ENCODE data around the gene ACSS3. TPM values are rescaled to one million over a fixed set of nuclear protein-coding genes. Genes with fewer than 3 reads are reported as not detected.

ACSS3 gene
- polyA plus RNA-seq, 1 of the 3 experiments (the other 2 are of a cell fraction): 0.02 TPM

- Histone ChIP-seq H4K20me1 (ENCODE audit: insufficient read depth) (no peaks in the 10 kb centered on the region), H3K4me1 (ENCODE audit: control insufficient read depth in 1 of 2, insufficient read depth in 2 of 2, low read depth in 1 of 2, low read length in 1 of 2) (no peaks in the 10 kb centered on the region; a peak in 1 of 4 replicates), H3K9me2 (no peaks in the 10 kb centered on the region), H3K79me2 (ENCODE audit: insufficient read depth) (no peaks in the 10 kb centered on the region), H3K4me2 (no peak overlapping the region), H3K27ac (ENCODE audit: low read depth in 2 of 2, low read length in 1 of 2) (no peak overlapping the region), H3K9ac (no peak overlapping the region), H2AFZ (ENCODE audit: low read depth) (peak overlapping the region; percentile 33; the same call in 1 of the 2 replicates), H3K27me3 (ENCODE audit: insufficient read depth) (no peaks in the 10 kb centered on the region), H3K9me3 (no peaks in the 10 kb centered on the region), H3K4me3 (ENCODE audit: low read depth in 2 of 2, low read length in 1 of 2) (no peak overlapping the region), H3K36me3 (replicated peaks in 1 of 2; ENCODE audit: control insufficient read depth in 1 of 2, insufficient read depth in 2 of 2, low read length in 1 of 2) (no peaks in the 10 kb centered on the region), H3F3A (replicated peaks; ENCODE audit: insufficient read depth) (no peaks in the 10 kb centered on the region)
- DNase-seq: no peak
- TF ChIP-seq TEAD4 (IDR thresholded peaks at IDR 0.05; ENCODE audit: borderline replicate concordance, insufficient read depth) (no peak), RFX5 (IDR thresholded peaks at IDR 0.05; ENCODE audit: low read length) (no peak), SMC3 (IDR thresholded peaks at IDR 0.05; ENCODE audit: low read depth, low read length) (no peak), REST (IDR thresholded peaks at IDR 0.05; ENCODE audit: low read depth, low read length) (no peak)
- TF ChIP-seq, protein P1, sequence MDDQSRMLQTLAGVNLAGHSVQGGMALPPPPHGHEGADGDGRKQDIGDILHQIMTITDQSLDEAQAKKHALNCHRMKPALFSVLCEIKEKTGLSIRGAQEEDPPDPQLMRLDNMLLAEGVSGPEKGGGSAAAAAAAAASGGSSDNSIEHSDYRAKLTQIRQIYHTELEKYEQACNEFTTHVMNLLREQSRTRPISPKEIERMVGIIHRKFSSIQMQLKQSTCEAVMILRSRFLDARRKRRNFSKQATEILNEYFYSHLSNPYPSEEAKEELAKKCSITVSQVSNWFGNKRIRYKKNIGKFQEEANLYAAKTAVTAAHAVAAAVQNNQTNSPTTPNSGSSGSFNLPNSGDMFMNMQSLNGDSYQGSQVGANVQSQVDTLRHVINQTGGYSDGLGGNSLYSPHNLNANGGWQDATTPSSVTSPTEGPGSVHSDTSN (IDR thresholded peaks at IDR 0.05): peak; percentile 37
- 11% methylated on average over 12 of the region's 12 CpGs for WGBS (ENCODE audit: low lambda C conversion rate)
- ChIA-PET CTCF (no interaction called here), POLR2A (no interaction called here)
Observed at GRCh38 chr12:81294325-81295190, 216.7 kb downstream of the ACSS3 start.

DNA sequence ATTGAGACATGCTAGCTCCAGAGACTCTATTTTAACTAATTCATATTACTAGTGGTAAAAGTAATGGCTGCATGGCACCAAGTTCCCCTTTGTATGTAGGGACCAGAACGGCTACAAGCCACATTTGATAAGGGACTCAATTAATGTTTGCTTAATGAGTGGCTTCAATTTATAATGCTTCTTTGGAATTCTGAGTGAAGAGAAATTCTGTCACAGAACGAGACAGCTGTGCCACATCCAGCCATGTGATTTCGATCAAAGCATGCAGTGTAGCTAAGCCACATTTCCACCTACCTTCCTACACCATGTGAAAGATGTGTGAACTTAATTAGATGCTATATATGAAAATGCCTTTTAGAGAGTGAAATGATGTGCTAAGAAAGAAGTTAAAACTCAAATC lies 217.4 kb downstream of the ACSS3 start:
- no peaks in the 10 kb centered on the region for H3K79me2 ChIP-seq (ENCODE audit: insufficient read depth)
- no peaks in the 10 kb centered on the region for H3K9me2 ChIP-seq
- H3K4me2 ChIP-seq: no peak overlapping the region
- 7% methylated on average over 3 of the region's 3 CpGs for WGBS (ENCODE audit: low lambda C conversion rate)
- H3K9ac ChIP-seq: no peak overlapping the region
- no peak overlapping the region for H3K4me3 ChIP-seq (ENCODE audit: low read depth in 2 of 2, low read length in 1 of 2)
- CTCF ChIA-PET: no interaction called here
- POLR2A ChIA-PET: no interaction called here
- no peaks in the 10 kb centered on the region for H4K20me1 ChIP-seq (ENCODE audit: insufficient read depth)
- no peaks in the 10 kb centered on the region; a peak in 1 of 4 replicates for H3K4me1 ChIP-seq (ENCODE audit: control insufficient read depth in 1 of 2, insufficient read depth in 2 of 2, low read depth in 1 of 2, low read length in 1 of 2)
- H3F3A ChIP-seq (replicated peaks; ENCODE audit: insufficient read depth): no peaks in the 10 kb centered on the region
- H3K27me3 ChIP-seq (ENCODE audit: insufficient read depth): no peaks in the 10 kb centered on the region
- H3K9me3 ChIP-seq: no peaks in the 10 kb centered on the region
- no peak overlapping the region for H2AFZ ChIP-seq (ENCODE audit: low read depth)
- DNase-seq: no peak
- no peaks in the 10 kb centered on the region for H3K36me3 ChIP-seq (replicated peaks in 1 of 2; ENCODE audit: control insufficient read depth in 1 of 2, insufficient read depth in 2 of 2, low read length in 1 of 2)
- no peak overlapping the region for H3K27ac ChIP-seq (ENCODE audit: low read depth in 2 of 2, low read length in 1 of 2)
- TF ChIP-seq GABPA (IDR thresholded peaks at IDR 0.05; ENCODE audit: low read depth) (no peak), FOXJ3 (CRISPR knock-in tag; IDR thresholded peaks at IDR 0.05) (no peak), CHD2 (IDR thresholded peaks at IDR 0.05; ENCODE audit: low read length, partially characterized antibody) (no peak), NFIC (IDR thresholded peaks at IDR 0.05; ENCODE audit: borderline replicate concordance) (no peak), TCF12 (IDR thresholded peaks at IDR 0.05) (no peak), RCOR1 (IDR thresholded peaks at IDR 0.05; ENCODE audit: low read length) (no peak), POLR2AphosphoS5 (IDR thresholded peaks at IDR 0.05; ENCODE audit: low read depth, low read length) (no peak), REST (IDR thresholded peaks at IDR 0.05; ENCODE audit: low read depth, low read length) (no peak), JUND (IDR thresholded peaks at IDR 0.05) (no peak)
- TF ChIP-seq, protein P2, sequence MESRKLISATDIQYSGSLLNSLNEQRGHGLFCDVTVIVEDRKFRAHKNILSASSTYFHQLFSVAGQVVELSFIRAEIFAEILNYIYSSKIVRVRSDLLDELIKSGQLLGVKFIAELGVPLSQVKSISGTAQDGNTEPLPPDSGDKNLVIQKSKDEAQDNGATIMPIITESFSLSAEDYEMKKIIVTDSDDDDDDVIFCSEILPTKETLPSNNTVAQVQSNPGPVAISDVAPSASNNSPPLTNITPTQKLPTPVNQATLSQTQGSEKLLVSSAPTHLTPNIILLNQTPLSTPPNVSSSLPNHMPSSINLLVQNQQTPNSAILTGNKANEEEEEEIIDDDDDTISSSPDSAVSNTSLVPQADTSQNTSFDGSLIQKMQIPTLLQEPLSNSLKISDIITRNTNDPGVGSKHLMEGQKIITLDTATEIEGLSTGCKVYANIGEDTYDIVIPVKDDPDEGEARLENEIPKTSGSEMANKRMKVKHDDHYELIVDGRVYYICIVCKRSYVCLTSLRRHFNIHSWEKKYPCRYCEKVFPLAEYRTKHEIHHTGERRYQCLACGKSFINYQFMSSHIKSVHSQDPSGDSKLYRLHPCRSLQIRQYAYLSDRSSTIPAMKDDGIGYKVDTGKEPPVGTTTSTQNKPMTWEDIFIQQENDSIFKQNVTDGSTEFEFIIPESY (IDR thresholded peaks at IDR 0.05; ENCODE audit: borderline replicate concordance, low read depth): no peak
- TF ChIP-seq, protein P3, sequence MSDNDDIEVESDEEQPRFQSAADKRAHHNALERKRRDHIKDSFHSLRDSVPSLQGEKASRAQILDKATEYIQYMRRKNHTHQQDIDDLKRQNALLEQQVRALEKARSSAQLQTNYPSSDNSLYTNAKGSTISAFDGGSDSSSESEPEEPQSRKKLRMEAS (IDR thresholded peaks at IDR 0.05; ENCODE audit: low read depth): no peak
